Renal cortex interstitium (tissue), 15 donors: ENCODE data around the gene GRIN3A. TPM values are rescaled to one million over a fixed set of nuclear protein-coding genes. Genes with fewer than 3 reads are reported as not detected.
"Not testable (repeated sequence)": the region's sequence is repeated elsewhere in the genome, so short reads cannot be mapped to it uniquely, and the experiment has no call there.

Experiments used
- DNase-seq, 11 donors: peaks; one replicate each; pipeline ENCODE4 v3.0.0-alpha.2; 2013; ENCODE audit warnings: low read depth in 9 of 11, low spot score in 4 of 11; ENCODE audit errors: extremely low read depth in 1 of 11
- long read RNA-seq, 16 experiments: transcript quantifications; one replicate each; lab custom pipeline, GENCODE V29; 2026
- polyA plus RNA-seq, 3 donors: library from polyadenylated mRNA; unstranded; fragments of 120-200 nt; gene quantifications; one replicate each; pipeline ENCODE4 v1.2.1, GENCODE V29; 2013; ENCODE audit not compliant: insufficient read length in 3 of 3

Gene GRIN3A
- 1 to 10 TPM; 1.6 to 2.8 (median 2.0) TPM for polyA plus RNA-seq
- long read RNA-seq, donor 1: 0 reads
- long read RNA-seq, donor 2: 0 reads
- long read RNA-seq, donor 3: 0 reads
- long read RNA-seq, donor 4: 0 reads
- long read RNA-seq, donor 5: 0 reads
- long read RNA-seq, donor 6: 0 reads
- long read RNA-seq, donor 7: 0 reads
- long read RNA-seq, donor 8: 0 reads
- long read RNA-seq, donor 9: 0 reads
- long read RNA-seq, donor 10, partial matches to known transcripts: 15 of 15 reads
- long read RNA-seq, donor 10, other reads (novel, unspliced or antisense): 0 of 15 reads
- long read RNA-seq, donor 11: 0 reads
- long read RNA-seq, donor 12: 0 reads
- long read RNA-seq, donor 13: 0 reads
- long read RNA-seq, donor 14: 0 reads
- long read RNA-seq, donor 15: 0 reads
- long read RNA-seq, donor 16: 0 reads

- DNase-seq: peak in 1 of 11 donors; percentile 15
Observed at GRCh38 chr9:101738566-101739183, at the start of gene GRIN3A. Gene GRIN3A (minus strand): TSS chr9:101738647. CDS start chr9:101737979, 668 bp downstream.

- DNase-seq: no peak
Observed at GRCh38 chr9:101787891-101788290, 49.4 kb upstream of the GRIN3A start.

GRCh38 chr9:101778332-101778731, 39.9 kb upstream of the GRIN3A start:
- no peak for DNase-seq

GRCh38 chr9:101764472-101764871, 26.0 kb upstream of the GRIN3A start:
- DNase-seq: no peak

GRCh38 chr9:101758304-101758930, 20.0 kb upstream of the GRIN3A start:
- DNase-seq: no peak

GRCh38 chr9:101753716-101754115, 15.3 kb upstream of the GRIN3A start:
- no peak for DNase-seq

GRCh38 chr9:101751895-101752294, 13.4 kb upstream of the GRIN3A start:
- no peak for DNase-seq

- DNase-seq: no peak
Observed at GRCh38 chr9:101739311-101739710, 864 bp upstream of the GRIN3A start.

- DNase-seq: no peak
Observed at GRCh38 chr9:101737705-101738565, 512 bp downstream of the GRIN3A start.

- no peak for DNase-seq
Observed at GRCh38 chr9:101737165-101737704, 1.2 kb downstream of the GRIN3A start.

- peak in 10 of 11 donors; percentile 53 to 81 (median 64) for DNase-seq
Observed at GRCh38 chr9:101736717-101737116, 1.7 kb downstream of the GRIN3A start.

- no peak for DNase-seq
Observed at GRCh38 chr9:101731429-101731828, 7.0 kb downstream of the GRIN3A start.

- DNase-seq: no peak
Observed at GRCh38 chr9:101727612-101728524, 10.6 kb downstream of the GRIN3A start.

- DNase-seq: not testable (repeated sequence)
Observed at GRCh38 chr9:101724271-101724670, 14.2 kb downstream of the GRIN3A start.

GRCh38 chr9:101718192-101718591, 20.3 kb downstream of the GRIN3A start:
- no peak for DNase-seq

GRCh38 chr9:101716629-101717028, 21.8 kb downstream of the GRIN3A start:
- peak in 9 of 11 donors; percentile 49 to 70 (median 58) for DNase-seq

- DNase-seq: no peak
Observed at GRCh38 chr9:101711330-101711941, 27.0 kb downstream of the GRIN3A start.
